Ascending aorta (tissue), 2 donors: ENCODE data around the gene RAI2. TPM values are rescaled to one million over a fixed set of nuclear protein-coding genes. Genes with fewer than 3 reads are reported as not detected.

ENCODE experiments used
- DNase-seq, 2 donors: peaks; one replicate each; pipeline ENCODE4 v3.0.0-alpha.2; 2019; ENCODE audit warnings: low spot score in 2 of 2
- H3K27ac ChIP-seq, 2 donors: fragments of 200-600 bp; sonication (generic); one replicate each; pipeline ENCODE4 v1.5.1; 2016 to 2017; ENCODE audit warnings: mild to moderate bottlenecking in 1 of 2
- H3K27me3 ChIP-seq: fragments of 200-600 bp; sonication (generic); one replicate; pipeline ENCODE4 v1.5.1; 2017
- H3K36me3 ChIP-seq, 2 donors: fragments of 200-600 bp; sonication (generic); one replicate each; pipeline ENCODE4 v1.5.1; 2016
- H3K4me1 ChIP-seq, 2 donors: fragments of 200-600 bp; sonication (generic); one replicate each; pipeline ENCODE4 v1.5.1; 2016 to 2017; ENCODE audit warnings: mild to moderate bottlenecking in 1 of 2
- H3K4me3 ChIP-seq, 2 donors: fragments of 200-600 bp; sonication (generic); one replicate each; pipeline ENCODE4 v1.5.1; 2016 to 2017; ENCODE audit warnings: mild to moderate bottlenecking in 1 of 2
- H3K9me3 ChIP-seq, 2 donors: fragments of 200-600 bp; sonication (generic); one replicate each; pipeline ENCODE4 v1.5.1; 2016
- intact Hi-C: fragments of 100-400 bp; cut with DNase I; formaldehyde crosslinking; loops from one replicate; pipeline ENCODE4 v1.15.1; 2023
- total RNA-seq: library from RNA; depleted of rRNA; stranded (reverse); fragments of >200 nt; gene quantifications from one replicate; pipeline ENCODE4 v1.1.0, GENCODE V29; 2016
- TF ChIP-seq, protein P1 (sequence below), 3 experiments: fragments of 200-600 bp in 2 of 3; fragments of 450-650 bp in 1 of 3; sonication (generic) in 2 of 3; IDR thresholded peaks; one replicate each; pipeline ENCODE4 v1.5.1; 2016 to 2019; ENCODE audit warnings: antibody characterized with exemption in 3 of 3, mild to moderate bottlenecking in 1 of 3, moderate library complexity in 1 of 3

RAI2 gene
- total RNA-seq, 1 donor from 2014 or later = 21.5 TPM

DNA sequence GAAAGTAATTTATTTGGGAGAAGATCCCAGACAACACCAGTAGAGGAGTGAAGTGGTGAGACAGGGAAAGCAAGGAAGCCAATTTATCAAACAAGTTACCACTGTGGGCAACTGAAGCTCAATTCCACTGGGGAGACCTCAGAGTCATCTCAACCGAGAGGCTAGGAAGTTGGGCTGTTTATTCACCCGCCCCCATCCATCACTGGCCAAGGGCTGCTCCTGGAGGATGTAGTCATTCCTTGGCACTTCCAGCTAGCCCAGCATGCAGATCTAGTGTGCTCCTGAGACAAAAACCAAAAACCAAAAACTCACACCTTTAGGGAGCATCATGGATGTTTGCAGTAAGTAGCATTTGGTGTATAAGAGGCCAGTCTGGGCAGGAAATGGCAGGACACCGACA is 47.0 kb downstream of the RAI2 start:
- Histone ChIP-seq H3K4me3 (no peak overlapping the region), H3K36me3 (no peaks in the 10 kb centered on the region), H3K27ac (no peak overlapping the region), H3K4me1 (no peaks in the 10 kb centered on the region), H3K9me3 (no peaks in the 10 kb centered on the region), H3K27me3 (no peaks in the 10 kb centered on the region)
- no peak for DNase-seq
- intact Hi-C loops = no loop called here
- TF ChIP-seq, protein P1, sequence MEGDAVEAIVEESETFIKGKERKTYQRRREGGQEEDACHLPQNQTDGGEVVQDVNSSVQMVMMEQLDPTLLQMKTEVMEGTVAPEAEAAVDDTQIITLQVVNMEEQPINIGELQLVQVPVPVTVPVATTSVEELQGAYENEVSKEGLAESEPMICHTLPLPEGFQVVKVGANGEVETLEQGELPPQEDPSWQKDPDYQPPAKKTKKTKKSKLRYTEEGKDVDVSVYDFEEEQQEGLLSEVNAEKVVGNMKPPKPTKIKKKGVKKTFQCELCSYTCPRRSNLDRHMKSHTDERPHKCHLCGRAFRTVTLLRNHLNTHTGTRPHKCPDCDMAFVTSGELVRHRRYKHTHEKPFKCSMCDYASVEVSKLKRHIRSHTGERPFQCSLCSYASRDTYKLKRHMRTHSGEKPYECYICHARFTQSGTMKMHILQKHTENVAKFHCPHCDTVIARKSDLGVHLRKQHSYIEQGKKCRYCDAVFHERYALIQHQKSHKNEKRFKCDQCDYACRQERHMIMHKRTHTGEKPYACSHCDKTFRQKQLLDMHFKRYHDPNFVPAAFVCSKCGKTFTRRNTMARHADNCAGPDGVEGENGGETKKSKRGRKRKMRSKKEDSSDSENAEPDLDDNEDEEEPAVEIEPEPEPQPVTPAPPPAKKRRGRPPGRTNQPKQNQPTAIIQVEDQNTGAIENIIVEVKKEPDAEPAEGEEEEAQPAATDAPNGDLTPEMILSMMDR (IDR thresholded peaks at IDR 0.05) = no peak

DNA sequence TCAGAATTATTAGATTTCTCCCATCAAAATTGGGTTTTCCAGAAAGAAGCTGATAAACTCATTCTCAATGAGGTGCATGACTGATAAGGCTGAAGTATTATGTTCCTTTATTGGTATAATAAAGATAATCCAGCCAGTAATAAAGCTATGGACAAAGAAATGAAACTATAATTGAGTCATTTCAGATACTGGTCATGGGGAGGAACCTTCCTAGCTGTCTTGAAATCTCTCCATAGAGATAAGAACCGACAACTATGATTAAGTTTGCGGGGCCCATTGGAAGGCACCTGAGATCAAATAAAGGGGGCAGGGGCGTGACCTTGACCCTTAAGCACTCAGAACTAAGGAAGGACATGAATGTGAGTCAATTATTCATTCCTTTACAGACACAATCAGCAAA is 47.8 kb downstream of the RAI2 start:
- TF ChIP-seq, protein P1 (IDR thresholded peaks at IDR 0.05) = no peak
- intact Hi-C loops = no loop called here

DNA sequence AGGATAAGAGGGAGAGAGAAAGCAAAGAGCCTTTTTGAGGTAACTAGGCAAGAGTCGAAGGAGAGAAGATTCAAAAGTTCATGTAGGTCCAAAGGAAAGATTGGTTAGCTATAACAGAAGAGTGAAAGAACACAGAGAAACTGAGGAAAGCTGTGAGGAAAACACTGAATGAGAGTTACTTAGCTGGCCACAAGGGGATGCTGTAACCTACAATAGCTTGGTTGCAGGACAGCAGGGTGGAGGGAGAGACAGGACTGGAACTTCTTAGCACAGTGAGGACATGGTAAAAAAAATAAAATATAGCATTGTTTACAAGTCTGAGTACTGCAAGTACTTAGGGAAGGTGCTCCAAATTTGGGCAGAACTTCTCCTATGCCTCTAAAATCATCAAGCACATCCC is 48.3 kb downstream of the RAI2 start:
- intact Hi-C loops = no loop called here
- H3K4me1 ChIP-seq = no peaks in the 10 kb centered on the region
- H3K36me3 ChIP-seq = no peaks in the 10 kb centered on the region
- DNase-seq = no peak
- H3K9me3 ChIP-seq = no peaks in the 10 kb centered on the region
- TF ChIP-seq, protein P1 (IDR thresholded peaks at IDR 0.05) = peak; percentile 9 to 38 (median 29)
- H3K27ac ChIP-seq = no peak overlapping the region
- H3K4me3 ChIP-seq = no peak overlapping the region
- H3K27me3 ChIP-seq = no peaks in the 10 kb centered on the region

More for the DNA sequence above, 47.8 kb downstream of the RAI2 start:
- Histone ChIP-seq H3K27me3 (no peaks in the 10 kb centered on the region), H3K36me3 (no peaks in the 10 kb centered on the region), H3K9me3 (no peaks in the 10 kb centered on the region), H3K27ac (no peak overlapping the region), H3K4me3 (no peak overlapping the region), H3K4me1 (no peaks in the 10 kb centered on the region)
- no peak for DNase-seq

DNA sequence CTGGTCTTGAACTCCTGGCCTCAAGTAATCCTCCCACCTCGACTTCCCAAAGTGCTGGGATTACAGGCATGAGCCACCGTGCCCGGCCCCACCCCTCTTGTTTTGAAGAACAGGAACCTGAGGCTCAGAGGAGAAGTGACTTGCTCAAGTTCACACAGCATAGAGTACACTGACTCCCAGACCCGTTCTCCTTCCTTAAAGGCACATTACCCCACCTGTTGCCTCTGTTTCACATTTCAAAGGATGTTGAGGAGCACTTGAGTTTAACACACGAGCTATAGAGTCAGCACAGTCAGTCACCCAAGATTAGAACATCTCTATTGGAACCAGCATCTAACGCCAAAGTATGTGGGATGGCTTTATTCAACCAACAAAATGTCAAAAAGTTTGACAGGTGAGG is 51.1 kb downstream of the RAI2 start:
- intact Hi-C loops = no loop called here
- no peaks in the 10 kb centered on the region for H3K9me3 ChIP-seq
- H3K36me3 ChIP-seq = no peaks in the 10 kb centered on the region
- TF ChIP-seq, protein P1 (IDR thresholded peaks at IDR 0.05) = no peak
- DNase-seq = no peak
- H3K27me3 ChIP-seq = no peaks in the 10 kb centered on the region
- no peaks in the 10 kb centered on the region for H3K4me1 ChIP-seq
- no peak overlapping the region for H3K4me3 ChIP-seq
- H3K27ac ChIP-seq = no peak overlapping the region

DNA sequence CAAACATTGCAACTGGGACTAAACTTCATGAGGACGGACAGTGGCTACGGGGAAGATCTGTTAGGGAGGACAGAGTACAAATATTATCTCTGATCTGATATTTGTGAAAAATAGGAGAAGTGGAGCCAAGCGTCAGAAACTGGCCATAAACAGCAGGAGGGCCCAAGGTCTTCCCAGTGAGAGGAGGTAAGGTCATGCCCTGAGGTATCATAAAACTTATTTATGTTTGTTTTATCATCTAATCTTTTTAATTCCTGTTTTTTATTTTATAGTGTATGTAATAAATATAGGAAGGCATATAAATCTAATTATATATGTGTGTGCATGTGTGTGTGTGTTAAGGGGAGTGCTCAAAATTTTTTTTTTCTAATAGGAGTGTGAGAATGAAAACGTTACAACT is 51.8 kb downstream of the RAI2 start:
- TF ChIP-seq, protein P1 (IDR thresholded peaks at IDR 0.05) = no peak
- no peak overlapping the region for H3K4me3 ChIP-seq
- no peaks in the 10 kb centered on the region for H3K27me3 ChIP-seq
- no peak for DNase-seq
- H3K4me1 ChIP-seq = no peaks in the 10 kb centered on the region
- H3K27ac ChIP-seq = no peak overlapping the region
- H3K9me3 ChIP-seq = no peaks in the 10 kb centered on the region
- intact Hi-C loops = no loop called here
- no peaks in the 10 kb centered on the region for H3K36me3 ChIP-seq

DNA sequence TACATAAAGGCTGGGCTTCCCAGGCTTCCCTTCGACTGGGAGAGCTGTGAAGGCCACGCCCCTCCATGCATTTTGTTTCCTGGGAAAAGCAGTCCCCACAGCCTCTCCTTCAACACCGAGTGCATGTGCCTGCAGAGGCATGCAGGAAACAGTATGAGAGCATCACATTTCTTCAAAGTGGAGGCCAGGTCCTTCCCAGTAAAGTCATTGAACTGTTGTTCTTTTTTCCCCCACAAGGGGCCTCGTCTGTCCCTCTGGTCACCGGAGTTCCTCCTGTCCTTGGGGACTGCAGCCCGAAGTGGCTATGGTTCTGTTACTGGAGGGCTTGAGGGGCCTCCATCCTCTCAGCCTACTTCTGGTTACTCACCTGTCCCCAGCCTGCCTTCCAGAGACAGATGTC is 56.0 kb downstream of the RAI2 start:
- no peak overlapping the region for H3K27ac ChIP-seq
- H3K36me3 ChIP-seq = peaks cover 0 to 6% of the 10 kb centered on the region in 2 donors
- no peak for DNase-seq
- no peak overlapping the region for H3K4me3 ChIP-seq
- TF ChIP-seq, protein P1 (IDR thresholded peaks at IDR 0.05) = no peak
- H3K4me1 ChIP-seq = no peaks in the 10 kb centered on the region
- no peaks in the 10 kb centered on the region for H3K27me3 ChIP-seq
- no peaks in the 10 kb centered on the region for H3K9me3 ChIP-seq
- intact Hi-C loops = no loop called here
